ENCODE results near the gene KRT14. TPM values are rescaled to one million over a fixed set of nuclear protein-coding genes. Genes with fewer than 3 reads are reported as not detected.
"Not testable (repeated sequence)": the region's sequence is repeated elsewhere in the genome, so short reads cannot be mapped to it uniquely, and the experiment has no call there.

The KRT14 gene
- total RNA-seq, 1 experiment from 2014 or later, result not detected

DNA sequence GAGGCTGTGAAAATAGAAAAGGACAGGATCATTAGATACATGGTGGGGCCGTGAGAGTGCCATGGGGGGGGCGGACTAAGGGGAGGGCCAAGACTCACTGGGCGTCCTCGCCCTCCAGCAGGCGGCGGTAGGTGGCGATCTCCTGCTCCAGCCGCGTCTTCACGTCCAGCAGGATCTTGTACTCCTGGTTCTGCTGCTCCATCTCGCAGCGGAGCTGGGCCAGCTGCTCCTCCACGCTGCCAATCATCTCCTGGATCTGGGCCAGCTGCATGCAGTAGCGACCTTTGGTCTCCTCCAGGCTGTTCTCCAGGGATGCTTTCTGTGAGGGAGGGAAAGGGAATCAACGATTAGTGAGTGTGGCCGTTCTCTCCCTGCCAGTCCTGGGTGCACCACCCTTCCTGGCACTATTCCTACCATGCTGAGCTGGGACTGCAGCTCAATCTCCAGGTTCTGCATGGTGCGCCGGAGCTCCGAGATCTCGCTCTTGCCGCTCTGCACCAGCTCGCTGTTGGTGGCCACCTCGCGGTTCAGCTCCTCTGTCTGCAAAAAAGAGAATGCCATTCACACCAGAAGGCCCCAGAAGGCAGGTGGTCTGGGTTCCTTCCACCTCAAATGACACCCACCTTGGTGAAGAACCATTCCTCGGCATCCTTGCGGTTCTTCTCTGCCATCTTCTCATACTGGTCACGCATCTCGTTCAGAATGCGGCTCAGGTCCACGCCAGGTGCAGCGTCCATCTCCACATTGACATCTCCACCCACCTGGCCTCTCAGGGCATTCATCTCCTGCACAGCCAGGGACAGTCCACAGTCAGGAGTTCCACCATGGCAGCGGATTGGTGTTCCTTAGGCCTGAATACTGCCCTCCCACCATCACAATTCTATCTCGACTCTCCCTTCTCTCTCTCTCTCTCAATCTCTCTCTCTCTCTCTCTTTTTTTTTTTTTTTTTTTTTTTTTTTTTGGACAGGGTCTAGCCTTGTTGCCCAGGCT lies 3.3 kb downstream of the KRT14 start:
- no TSS peak for BruUV-seq (replicated peaks)
- intact Hi-C loops (cut with micrococcal nuclease; ENCODE audit: unreplicated experiment), result no loop called here

DNA sequence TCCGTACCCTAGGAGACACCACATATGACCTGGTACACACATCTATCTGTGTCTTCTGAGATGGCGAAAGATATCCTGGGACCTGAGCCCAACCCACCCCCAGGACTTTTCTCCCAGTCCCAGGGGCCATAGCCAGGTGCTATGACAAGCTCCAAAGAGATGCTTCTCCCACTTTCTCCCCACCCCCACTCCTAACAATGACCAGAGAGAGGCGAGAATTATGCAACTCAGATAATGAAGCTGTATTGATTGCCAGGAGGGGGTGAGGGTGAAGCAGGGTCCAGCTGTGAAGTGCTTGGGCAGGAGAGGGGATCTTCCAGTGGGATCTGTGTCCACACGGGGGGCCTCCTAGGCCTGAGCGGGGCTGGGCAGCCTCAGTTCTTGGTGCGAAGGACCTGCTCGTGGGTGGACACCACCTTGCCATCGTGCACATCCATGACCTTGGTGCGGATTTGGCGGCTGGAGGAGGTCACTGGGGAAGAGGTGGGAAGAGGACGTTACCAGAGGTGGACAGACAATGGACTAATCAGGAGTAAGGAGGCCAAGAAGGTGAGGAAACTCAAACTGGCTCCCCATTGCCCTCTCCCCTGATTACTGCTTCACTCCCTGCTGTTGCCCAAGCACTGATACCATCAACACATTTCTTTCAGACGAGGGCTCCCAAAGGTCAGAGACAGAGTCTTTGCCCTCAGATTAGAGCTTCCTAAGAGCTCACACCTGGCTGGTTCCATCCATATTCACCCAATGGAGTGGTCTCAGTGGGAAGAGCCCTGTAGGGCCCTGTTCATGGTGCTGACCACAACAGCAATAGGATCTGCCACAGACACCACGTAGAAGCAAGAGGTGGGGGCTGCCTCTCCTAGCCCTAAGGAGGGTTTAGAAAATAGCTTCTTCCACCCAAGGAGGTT lies 4.4 kb downstream of the KRT14 start:
- BruUV-seq (replicated peaks); H3K9me3 ChIP-seq (ENCODE audit: control insufficient read depth, insufficient read depth, low read depth, low read length); in situ Hi-C loops (cut with HindIII; ENCODE audit: low pct_unique_long_range_greater_than_20kb, low sequenced_read_pairs); H3K27ac ChIP-seq (ENCODE audit: low read length); H3K36me3 ChIP-seq (ENCODE audit: control insufficient read depth, insufficient read depth, low read length); DNase-seq (ENCODE audit: low read depth, low spot score); H3K27me3 ChIP-seq (ENCODE audit: control insufficient read depth, insufficient read depth, low read length); H3K4me1 ChIP-seq (ENCODE audit: control insufficient read depth, insufficient read depth, low read length); ATAC-seq; intact Hi-C loops (cut with micrococcal nuclease; ENCODE audit: unreplicated experiment); H3K4me3 ChIP-seq (ENCODE audit: low read depth in 2 of 2, low read length in 2 of 2): not testable (repeated sequence)
- ChIA-PET POLR2A (interaction anchor here (0.6 kb wide), 1 partner anchor 11 kb away, joined by 6 read pairs; no protein-coding TSS in a partner anchor), CTCF (interaction anchor here (0.6 to 1.9 kb wide), 3 partner anchors 27 to 66 kb away, joined by 3 to 9 read pairs (median 3); no protein-coding TSS in a partner anchor)
- TF ChIP-seq, protein P1, sequence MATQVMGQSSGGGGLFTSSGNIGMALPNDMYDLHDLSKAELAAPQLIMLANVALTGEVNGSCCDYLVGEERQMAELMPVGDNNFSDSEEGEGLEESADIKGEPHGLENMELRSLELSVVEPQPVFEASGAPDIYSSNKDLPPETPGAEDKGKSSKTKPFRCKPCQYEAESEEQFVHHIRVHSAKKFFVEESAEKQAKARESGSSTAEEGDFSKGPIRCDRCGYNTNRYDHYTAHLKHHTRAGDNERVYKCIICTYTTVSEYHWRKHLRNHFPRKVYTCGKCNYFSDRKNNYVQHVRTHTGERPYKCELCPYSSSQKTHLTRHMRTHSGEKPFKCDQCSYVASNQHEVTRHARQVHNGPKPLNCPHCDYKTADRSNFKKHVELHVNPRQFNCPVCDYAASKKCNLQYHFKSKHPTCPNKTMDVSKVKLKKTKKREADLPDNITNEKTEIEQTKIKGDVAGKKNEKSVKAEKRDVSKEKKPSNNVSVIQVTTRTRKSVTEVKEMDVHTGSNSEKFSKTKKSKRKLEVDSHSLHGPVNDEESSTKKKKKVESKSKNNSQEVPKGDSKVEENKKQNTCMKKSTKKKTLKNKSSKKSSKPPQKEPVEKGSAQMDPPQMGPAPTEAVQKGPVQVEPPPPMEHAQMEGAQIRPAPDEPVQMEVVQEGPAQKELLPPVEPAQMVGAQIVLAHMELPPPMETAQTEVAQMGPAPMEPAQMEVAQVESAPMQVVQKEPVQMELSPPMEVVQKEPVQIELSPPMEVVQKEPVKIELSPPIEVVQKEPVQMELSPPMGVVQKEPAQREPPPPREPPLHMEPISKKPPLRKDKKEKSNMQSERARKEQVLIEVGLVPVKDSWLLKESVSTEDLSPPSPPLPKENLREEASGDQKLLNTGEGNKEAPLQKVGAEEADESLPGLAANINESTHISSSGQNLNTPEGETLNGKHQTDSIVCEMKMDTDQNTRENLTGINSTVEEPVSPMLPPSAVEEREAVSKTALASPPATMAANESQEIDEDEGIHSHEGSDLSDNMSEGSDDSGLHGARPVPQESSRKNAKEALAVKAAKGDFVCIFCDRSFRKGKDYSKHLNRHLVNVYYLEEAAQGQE (IDR thresholded peaks at IDR 0.05; ENCODE audit: insufficient read depth in 1 of 2, low read depth in 2 of 2, low read length in 1 of 2), result peak; percentile 46 to 51; a peak in 1 of 4 replicates

More for the DNA sequence above, 3.3 kb downstream of the KRT14 start:
- DNase-seq (ENCODE audit: low read depth, low spot score), result no peak
- no peaks in the 10 kb centered on the region for H3K9me3 ChIP-seq (ENCODE audit: control insufficient read depth, insufficient read depth, low read depth, low read length)
- TF ChIP-seq, protein P2, sequence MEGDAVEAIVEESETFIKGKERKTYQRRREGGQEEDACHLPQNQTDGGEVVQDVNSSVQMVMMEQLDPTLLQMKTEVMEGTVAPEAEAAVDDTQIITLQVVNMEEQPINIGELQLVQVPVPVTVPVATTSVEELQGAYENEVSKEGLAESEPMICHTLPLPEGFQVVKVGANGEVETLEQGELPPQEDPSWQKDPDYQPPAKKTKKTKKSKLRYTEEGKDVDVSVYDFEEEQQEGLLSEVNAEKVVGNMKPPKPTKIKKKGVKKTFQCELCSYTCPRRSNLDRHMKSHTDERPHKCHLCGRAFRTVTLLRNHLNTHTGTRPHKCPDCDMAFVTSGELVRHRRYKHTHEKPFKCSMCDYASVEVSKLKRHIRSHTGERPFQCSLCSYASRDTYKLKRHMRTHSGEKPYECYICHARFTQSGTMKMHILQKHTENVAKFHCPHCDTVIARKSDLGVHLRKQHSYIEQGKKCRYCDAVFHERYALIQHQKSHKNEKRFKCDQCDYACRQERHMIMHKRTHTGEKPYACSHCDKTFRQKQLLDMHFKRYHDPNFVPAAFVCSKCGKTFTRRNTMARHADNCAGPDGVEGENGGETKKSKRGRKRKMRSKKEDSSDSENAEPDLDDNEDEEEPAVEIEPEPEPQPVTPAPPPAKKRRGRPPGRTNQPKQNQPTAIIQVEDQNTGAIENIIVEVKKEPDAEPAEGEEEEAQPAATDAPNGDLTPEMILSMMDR (IDR thresholded peaks at IDR 0.05), result no peak
- no peak for TF ChIP-seq TCF7L2 (IDR thresholded peaks at IDR 0.05; ENCODE audit: low read depth, low read length)
- no peak for TF ChIP-seq POLR2AphosphoS5 (IDR thresholded peaks at IDR 0.05; ENCODE audit: low read depth, low read length)
- no peak for TF ChIP-seq SIN3A (IDR thresholded peaks at IDR 0.05; ENCODE audit: borderline replicate concordance, insufficient read depth, low read depth, low read length)
- TF ChIP-seq, protein P1 (IDR thresholded peaks at IDR 0.05; ENCODE audit: insufficient read depth in 1 of 2, low read depth in 2 of 2, low read length in 1 of 2), result no peak
- peaks cover 9% of the 10 kb centered on the region; the same call in 1 of the 2 replicates for H3K4me1 ChIP-seq (ENCODE audit: control insufficient read depth, insufficient read depth, low read length)
- no peaks in the 10 kb centered on the region for H3K27me3 ChIP-seq (ENCODE audit: control insufficient read depth, insufficient read depth, low read length)
- ATAC-seq, result no peak
- CTCF ChIA-PET, result no interaction called here
- no peak overlapping the region for H3K27ac ChIP-seq (ENCODE audit: low read length)
- H3K36me3 ChIP-seq (ENCODE audit: control insufficient read depth, insufficient read depth, low read length), result no peaks in the 10 kb centered on the region
- H3K4me3 ChIP-seq (ENCODE audit: low read depth in 2 of 2, low read length in 2 of 2), result no peak overlapping the region
- POLR2A ChIA-PET, result interaction anchor here (0.6 kb wide), 1 partner anchor 13 kb away, joined by 6 read pairs; no protein-coding TSS in a partner anchor
- in situ Hi-C loops (cut with HindIII; ENCODE audit: low pct_unique_long_range_greater_than_20kb, low sequenced_read_pairs), result no loop called here

Measured in Panc1 (cell line).